Glutamatergic neuron (in vitro differentiated cells): ENCODE results near the gene ZNF878. TPM values are rescaled to one million over a fixed set of nuclear protein-coding genes. Genes with fewer than 3 reads are reported as not detected.

Experiments
- DNase-seq: peaks from one replicate; pipeline ENCODE4 v3.0.0; 2022
- H3K27ac Mint-ChIP-seq: one replicate; pipeline ENCODE4 v1.8.0; 2020; ENCODE audit warnings: mild to moderate bottlenecking, mixed read lengths, inconsistent platforms; ENCODE audit not compliant: unreplicated experiment
- H3K27me3 Mint-ChIP-seq: one replicate; pipeline ENCODE4 v1.8.0; 2020; ENCODE audit warnings: mild to moderate bottlenecking, moderate library complexity, mixed read lengths, inconsistent platforms; ENCODE audit not compliant: unreplicated experiment
- H3K36me3 Mint-ChIP-seq: one replicate; pipeline ENCODE4 v1.8.0; 2020; ENCODE audit warnings: mild to moderate bottlenecking, mixed read lengths, inconsistent platforms; ENCODE audit not compliant: unreplicated experiment
- H3K4me1 Mint-ChIP-seq: one replicate; pipeline ENCODE4 v1.8.0; 2020; ENCODE audit warnings: mild to moderate bottlenecking, low read depth, mixed read lengths, inconsistent platforms; ENCODE audit not compliant: unreplicated experiment
- H3K4me3 Mint-ChIP-seq: one replicate; pipeline ENCODE4 v1.8.0; 2020; ENCODE audit warnings: mild to moderate bottlenecking, mixed read lengths, inconsistent platforms; ENCODE audit not compliant: unreplicated experiment
- H3K9me3 Mint-ChIP-seq: one replicate; pipeline ENCODE4 v1.8.0; 2020; ENCODE audit warnings: mild to moderate bottlenecking, moderate library complexity, mixed read lengths, inconsistent platforms; ENCODE audit not compliant: unreplicated experiment
- CTCF ChIP-seq: fragments of 200-600 bp; sonication (generic); IDR thresholded peaks from one replicate; pipeline ENCODE4 v1.5.0; 2021; ENCODE audit not compliant: partially characterized antibody, unreplicated experiment
- total RNA-seq: library from RNA; stranded (reverse); fragmentation: NEBNext Ultra II Directional; extraction: Animal tissue kit (Norgen Biotek cat#: 25700); gene quantifications from one replicate; pipeline ENCODE4 v1.2.1, GENCODE V29; 2021; ENCODE audit not compliant: unreplicated experiment

The ZNF878 gene
- total RNA-seq, 1 donor from 2014 or later, result 1.6 TPM

GRCh38 chr19:12075538-12076139 is 22.9 kb upstream of the ZNF878 start:
- H3K36me3 Mint-ChIP-seq, result peaks cover 74% of the 10 kb centered on the region
- H3K9me3 Mint-ChIP-seq, result peaks cover 45% of the 10 kb centered on the region
- no peak overlapping the region for H3K4me3 Mint-ChIP-seq
- no peak for TF ChIP-seq CTCF
- H3K27ac Mint-ChIP-seq, result no peak overlapping the region
- DNase-seq, result no peak
- H3K4me1 Mint-ChIP-seq, result no peaks in the 10 kb centered on the region
- peaks cover 1% of the 10 kb centered on the region for H3K27me3 Mint-ChIP-seq

- H3K27ac Mint-ChIP-seq, result peak within 1 kb of the TSS; percentile 95
- H3K4me3 Mint-ChIP-seq, result peak within 1 kb of the TSS; percentile 92
- DNase-seq, result peak; percentile 98
- no peak for TF ChIP-seq CTCF
- peaks cover 8% of the 10 kb centered on the region for H3K27me3 Mint-ChIP-seq
- peaks cover 12% of the 10 kb centered on the region for H3K9me3 Mint-ChIP-seq
- peaks cover 10% of the 10 kb centered on the region for H3K36me3 Mint-ChIP-seq
- no peaks in the 10 kb centered on the region for H3K4me1 Mint-ChIP-seq
Observed at GRCh38 chr19:12064590-12065538, 12.1 kb upstream of the ZNF878 start, which contains the start of gene ZNF844. TSS of gene ZNF844 (plus strand) at chr19:12064731. CDS start at chr19:12064874, 143 bp downstream.

GRCh38 chr19:12055784-12056183 is 3.0 kb upstream of the ZNF878 start:
- Mint-ChIP-seq H3K27ac (no peak overlapping the region), H3K9me3 (peaks cover 17% of the 10 kb centered on the region), H3K4me3 (no peak overlapping the region), H3K27me3 (peaks cover 12% of the 10 kb centered on the region), H3K36me3 (peaks cover 6% of the 10 kb centered on the region), H3K4me1 (peaks cover 3% of the 10 kb centered on the region)
- no peak for TF ChIP-seq CTCF
- DNase-seq, result no peak

- Mint-ChIP-seq H3K4me1 (peaks cover 3% of the 10 kb centered on the region), H3K9me3 (peaks cover 6% of the 10 kb centered on the region), H3K36me3 (peaks cover 6% of the 10 kb centered on the region), H3K27ac (peak overlapping the region; percentile 26), H3K4me3 (peak overlapping the region; percentile 85), H3K27me3 (peaks cover 4% of the 10 kb centered on the region)
- DNase-seq, result no peak
- TF ChIP-seq CTCF, result no peak
Observed at GRCh38 chr19:12052091-12052496, 667 bp downstream of the ZNF878 start.
